GM12878 (cell line): ENCODE results near the gene ADGRG4. TPM values are rescaled to one million over a fixed set of nuclear protein-coding genes. Genes with fewer than 3 reads are reported as not detected.
"Not testable (repeated sequence)": the region's sequence is repeated elsewhere in the genome, so short reads cannot be mapped to it uniquely, and the experiment has no call there.

Experiments used
- ATAC-seq: fragments of 200-7000 bp; cut with Tn5 transposase; 3 replicates; pipeline ENCODE4 v1.9.1; 2020; ENCODE audit warnings: mild to moderate bottlenecking, moderate library complexity
- Bru-seq: library from RNA; stranded (reverse); fragments of 400-500 nt; gene quantifications from one replicate; lab custom pipeline; 2021; lab: Mats Ljungman, UMichigan
- BruChase-seq, 2 experiments: library from RNA; stranded (reverse); fragments of 400-500 nt; gene quantifications; one replicate each; lab custom pipeline; 2021; lab: Mats Ljungman, UMichigan
- BruUV-seq: library from RNA; stranded (reverse); fragments of 400-500 nt; replicated peaks from 2 replicates; lab custom pipeline; 2021; lab: Mats Ljungman, UMichigan
- CTCF ChIA-PET: fragments of 300-600 bp; sonication (Branson Sonifier 250); formaldehyde crosslinking; extraction: SDS; loops from one replicate; lab custom pipeline; 2021; ENCODE audit warnings: inconsistent platforms; lab: Yijun Ruan, JAX
- POLR2A ChIA-PET: fragments of 350-600 bp; formaldehyde crosslinking; extraction: SDS; loops from one replicate; lab custom pipeline; 2021; ENCODE audit warnings: inconsistent platforms; lab: Charles Lee
- RAD21 ChIA-PET: fragments of 300-600 bp; sonication (Branson Sonifier 250); formaldehyde crosslinking; loops from one replicate; lab custom pipeline; 2023; ENCODE audit warnings: antibody characterized with exemption; ENCODE audit not compliant: unreplicated experiment; lab: Charles Lee
- SMC1A ChIA-PET: fragments of 300-600 bp; sonication (Branson Sonifier 250); formaldehyde crosslinking; loops from one replicate; lab custom pipeline; 2023; ENCODE audit not compliant: unreplicated experiment, uncharacterized antibody; lab: Charles Lee
- DNase-seq: peaks from one replicate; pipeline ENCODE4 v3.0.0-alpha.2; 2011; ENCODE audit warnings: low read depth, low spot score
- FAIRE-seq: peaks from 3 replicates; lab custom pipeline; 2011; peaks lifted over from hg19 to GRCh38; lab: Jason Lieb, UNC
- H2AFZ ChIP-seq: 2 replicates; pipeline ENCODE4 v1.6.0; 2011; ENCODE audit warnings: low read depth, low read length, control low read depth; ENCODE audit not compliant: control insufficient read depth
- H3K27ac ChIP-seq: 2 replicates; pipeline ENCODE4 v1.5.1; 2011; ENCODE audit warnings: control low read depth; ENCODE audit not compliant: control insufficient read depth, insufficient read depth
- H3K27me3 ChIP-seq, 2 experiments: replicated peaks in 1 of 2; 2 replicates each; pipeline versions ENCODE4 v1.6.0 to v1.6.1; 2011; ENCODE audit warnings: low read length in 1 of 2; ENCODE audit not compliant: control insufficient read depth in 2 of 2, insufficient read depth in 2 of 2
- H3K36me3 ChIP-seq, 2 experiments: 2 replicates each; pipeline ENCODE4 v1.5.1; 2011; ENCODE audit warnings: low read length in 1 of 2; ENCODE audit not compliant: control insufficient read depth in 2 of 2, insufficient read depth in 2 of 2
- H3K4me1 ChIP-seq: 2 replicates; pipeline ENCODE4 v1.6.1; 2011; ENCODE audit warnings: mild to moderate bottlenecking, low read length, moderate library complexity, mixed read lengths; ENCODE audit not compliant: control insufficient read depth, insufficient read depth
- H3K4me2 ChIP-seq: 2 replicates; pipeline ENCODE4 v1.6.0; 2011; ENCODE audit warnings: control low read depth; ENCODE audit not compliant: control insufficient read depth, insufficient read depth
- H3K4me3 ChIP-seq: fragments of 200-600 bp; sonication (generic); 2 replicates; pipeline ENCODE4 v1.5.1; 2016
- H3K79me2 ChIP-seq: 2 replicates; pipeline ENCODE4 v1.6.0; 2011; ENCODE audit warnings: low read length; ENCODE audit not compliant: control insufficient read depth, insufficient read depth
- H3K9ac ChIP-seq: 2 replicates; pipeline ENCODE4 v1.8.0; 2011; ENCODE audit warnings: low read length, control low read depth, mixed read lengths; ENCODE audit not compliant: control insufficient read depth, insufficient read depth
- H3K9me3 ChIP-seq: replicated peaks from 3 replicates; pipeline ENCODE4 v1.5.1; 2011; ENCODE audit warnings: mild to moderate bottlenecking, low read length; ENCODE audit not compliant: control insufficient read depth, insufficient read depth
- H4K20me1 ChIP-seq: 2 replicates; pipeline ENCODE4 v1.6.0; 2011; ENCODE audit not compliant: control insufficient read depth, insufficient read depth
- WGBS: methylation state at CpG from one replicate; pipeline ENCODE4 v1.1.6; 2016; ENCODE audit warnings: low lambda C conversion rate; ENCODE audit not compliant: insufficient replicate concordance, insufficient coverage; ENCODE audit errors: missing lambda C conversion rate; 5-methylcytosine and 5-hydroxymethylcytosine counted together
- in situ Hi-C: fragments of 300-500 bp; cut with MboI; formaldehyde crosslinking; loops from 9 replicates; pipeline ENCODE4 v1.14.3; 2018; ENCODE audit warnings: mixed read lengths
- intact Hi-C: fragments of 100-400 bp; cut with micrococcal nuclease; formaldehyde crosslinking; loops from one replicate; pipeline ENCODE4 v1.14.2; 2022; ENCODE audit not compliant: unreplicated experiment
- long read RNA-seq, 2 experiments: library from polyadenylated mRNA; unstranded; transcript quantifications; one replicate each; pipeline ENCODE4 v2.0.0, GENCODE V29; 2019 to 2020
- polyA minus RNA-seq, 3 experiments: library from RNA; depleted of rRNA, polyadenylated mRNA; stranded (reverse); fragments of >200 nt; gene quantifications; 2 replicates each; pipeline ENCODE4 v1.2.3, GENCODE V29; 2011
- polyA plus RNA-seq, 11 experiments: library from polyadenylated mRNA; depleted of rRNA in 4 of 11; unstranded in 6 of 11; stranded (reverse) in 5 of 11; fragments of >200 nt; fragmentation: Nextera tagmentation in 4 of 11; fragmentation: Illumina TruSeq in 1 of 11; extraction: Ambion mirVana in 4 of 11; extraction: Trizol in 1 of 11; gene quantifications; 1 replicate in 1 of 11; 2 replicates in 10 of 11; pipeline versions ENCODE4 v1.2.1 to v1.2.3, GENCODE V29; 2011 to 2016; ENCODE audit warnings: inconsistent platforms in 2 of 11, missing spikeins in 2 of 11, low read depth in 1 of 11
- total RNA-seq, 4 experiments: library from RNA; depleted of rRNA in 3 of 4; stranded (reverse); fragments of >200 nt in 3 of 4; fragmentation: Illumina TruSeq in 1 of 4; extraction: Trizol in 1 of 4; gene quantifications; 2 replicates each; pipeline versions ENCODE4 v1.2.1 to v1.2.3, GENCODE V29; 2013 to 2021

The ADGRG4 gene
- total RNA-seq (2013; cell fraction: nucleolus; rRNA removed) = not detected in 2 replicates
- total RNA-seq (2014; rRNA removed) (not detected in 2 replicates), total RNA-seq (2014; rRNA removed; fragmentation: Illumina TruSeq; extraction: Trizol) (not detected in 2 replicates), total RNA-seq (2021) (not detected in 2 replicates), polyA plus RNA-seq (2011; rRNA removed) (not detected in 2 replicates), polyA plus RNA-seq (2014; fragmentation: Illumina TruSeq; extraction: Trizol) (not detected in 2 replicates), polyA plus RNA-seq (2014; fragmentation: Nextera tagmentation; extraction: Ambion mirVana) (not detected), polyA plus RNA-seq (2014; rRNA removed) (not detected in 2 replicates), polyA plus RNA-seq (2016; fragmentation: Nextera tagmentation; extraction: Ambion mirVana) (not detected), polyA minus RNA-seq (2011; rRNA and poly(A)+ RNA removed) (under 0.01 TPM in 1 of 2 replicates, not detected in the other), Bru-seq, nascent RNA (percentile 1 among the genes with signal in this experiment), BruChase-seq, experiment 1, labeled RNA remaining after a 6-hour chase (percentile 1 among the genes with signal in this experiment), BruChase-seq, experiment 2, labeled RNA remaining after a 2-hour chase (not detected)
- polyA plus RNA-seq (2011; ENCODE audit: low read depth) = not detected
- not detected in 2 replicates for polyA plus RNA-seq (2011; cell fraction: cytosol; rRNA removed)
- polyA plus RNA-seq (2011; cell fraction: nucleus; rRNA removed) = not detected in 2 replicates
- not detected in 2 replicates for polyA plus RNA-seq (2012)
- polyA minus RNA-seq (2011; cell fraction: cytosol; rRNA and poly(A)+ RNA removed) = not detected in 2 replicates
- not detected in 2 replicates for polyA minus RNA-seq (2011; cell fraction: nucleus; rRNA and poly(A)+ RNA removed)
- long read RNA-seq, experiment 1 = 0 reads
- long read RNA-seq, experiment 2 = 0 reads

GRCh38 chrX:136300721-136301120 is at the start of gene ADGRG4:
TSS of gene ADGRG4 (plus strand) at chrX:136300963. CDS start at chrX:136308778, 7,815 bp downstream.
- H3K27ac ChIP-seq, H3K4me1 ChIP-seq, FAIRE-seq, RAD21 ChIA-PET, POLR2A ChIA-PET, H3K27me3 ChIP-seq, BruUV-seq, intact Hi-C loops, in situ Hi-C loops, H4K20me1 ChIP-seq, H3K9ac ChIP-seq, H3K79me2 ChIP-seq, H3K4me2 ChIP-seq, SMC1A ChIA-PET, CTCF ChIA-PET, H3K4me3 ChIP-seq, H2AFZ ChIP-seq, H3K9me3 ChIP-seq, ATAC-seq, H3K36me3 ChIP-seq, DNase-seq: not testable (repeated sequence)
- 50% methylated on average over 4 of the region's 4 CpGs for WGBS
